Measurements from ENCODE around the gene TMEM181. TPM values are rescaled to one million over a fixed set of nuclear protein-coding genes. Genes with fewer than 3 reads are reported as not detected.
A peak's percentile ranks its signal among the peaks of the same experiment; 100 is the strongest.

Gene TMEM181
- total and polyA plus RNA-seq, 2 of the 13 experiments (the other 11 are each of a cell fraction or from before 2014, with no cell fraction given) = 59.1 to 108 TPM

GRCh38 chr6:158660333-158660754 lies 100.5 kb downstream of the TMEM181 start (continued):
- TF ChIP-seq CBX2 (IDR thresholded peaks at IDR 0.05; ENCODE audit: low read depth, low read length) (no peak), CBX2 (CRISPR knock-in tag; IDR thresholded peaks at IDR 0.05; ENCODE audit: low read depth) (no peak), HOXA9 (CRISPR knock-in tag; IDR thresholded peaks at IDR 0.05; ENCODE audit: borderline replicate concordance) (no peak), ELF1 (CRISPR knock-in tag; IDR thresholded peaks at IDR 0.05) (peak; percentile 18; the same call in 1 of the 2 replicates), ZBTB49 (CRISPR knock-in tag; IDR thresholded peaks at IDR 0.05; ENCODE audit: borderline replicate concordance) (no peak), RBAK (CRISPR knock-in tag; IDR thresholded peaks at IDR 0.05) (no peak), EED (CRISPR knock-in tag; IDR thresholded peaks at IDR 0.05) (no peak), ZNF230 (CRISPR knock-in tag; IDR thresholded peaks at IDR 0.05) (no peak), CHD2 (IDR thresholded peaks at IDR 0.05; ENCODE audit: low read depth, low read length) (no peak), KLF12 (CRISPR knock-in tag; IDR thresholded peaks at IDR 0.05; ENCODE audit: borderline replicate concordance) (peak; percentile 82; the same call in 1 of the 2 replicates), MZF1 (CRISPR knock-in tag; IDR thresholded peaks at IDR 0.05; ENCODE audit: borderline replicate concordance) (no peak), ZFP1 (CRISPR knock-in tag; IDR thresholded peaks at IDR 0.05) (no peak), SNRNP70 (IDR thresholded peaks at IDR 0.05; ENCODE audit: low read depth, low read length) (no peak), BRF2 (CRISPR knock-in tag; IDR thresholded peaks at IDR 0.05) (no peak), ZNF124 (CRISPR knock-in tag; IDR thresholded peaks at IDR 0.05) (no peak), MXD4 (CRISPR knock-in tag; IDR thresholded peaks at IDR 0.05) (no peak), TBX2 (CRISPR knock-in tag; IDR thresholded peaks at IDR 0.05; ENCODE audit: borderline replicate concordance) (peak; percentile 20; the same call in 1 of the 2 replicates), ZSCAN9 (CRISPR knock-in tag; IDR thresholded peaks at IDR 0.05; ENCODE audit: borderline replicate concordance) (no peak), ZNF607 (CRISPR knock-in tag; IDR thresholded peaks at IDR 0.05; ENCODE audit: borderline replicate concordance) (no peak), FOXK1 (CRISPR knock-in tag; IDR thresholded peaks at IDR 0.05; ENCODE audit: borderline replicate concordance, low read depth) (no peak), PRPF4 (IDR thresholded peaks at IDR 0.05; ENCODE audit: low read depth, low read length, poor library complexity, severe bottlenecking) (no peak), SMAD3 (CRISPR knock-in tag; IDR thresholded peaks at IDR 0.05) (no peak), SALL1 (CRISPR knock-in tag; IDR thresholded peaks at IDR 0.05) (no peak), STAG1 (CRISPR knock-in tag; IDR thresholded peaks at IDR 0.05) (peak; percentile 61), ZNF777 (CRISPR knock-in tag; IDR thresholded peaks at IDR 0.05) (no peak), SP5 (CRISPR knock-in tag; IDR thresholded peaks at IDR 0.05; ENCODE audit: borderline replicate concordance, low read depth) (no peak), SPEN (CRISPR knock-in tag; IDR thresholded peaks at IDR 0.05; ENCODE audit: low read depth) (no peak), CTCF (CRISPR knock-in tag; IDR thresholded peaks at IDR 0.05) (peak; percentile 72)

Measured in HepG2 (cell line).